ENCODE measurements around the gene ANTKMT. TPM values are rescaled to one million over a fixed set of nuclear protein-coding genes. Genes with fewer than 3 reads are reported as not detected.

ANTKMT gene
- total and polyA plus RNA-seq, 2 donors (not counting 1 experiment from before 2014, with no cell fraction given): 4.5 to 31.5 TPM

GRCh38 chr16:710500-711075 lies 10.4 kb upstream of the ANTKMT start:
- Histone ChIP-seq H3K27ac (ENCODE audit: insufficient read depth, low read length) (no peak overlapping the region), H3K4me1 (ENCODE audit: control insufficient read depth, extremely low read depth, insufficient read depth, low read length) (peaks cover 11% of the 10 kb centered on the region), H3K4me2 (ENCODE audit: extremely low read depth, insufficient read depth, low read length) (no peak overlapping the region), H3K4me3 (replicated peaks in 1 of 4; ENCODE audit: control extremely low read depth in 1 of 4, insufficient read depth in 1 of 4, low read depth in 3 of 4, low read length in 4 of 4) (no peak overlapping the region), H3K9ac (ENCODE audit: insufficient read depth, low read length) (no peak overlapping the region), H2AFZ (ENCODE audit: low read length) (no peak overlapping the region), H3K79me2 (ENCODE audit: control insufficient read depth, insufficient read depth, low read length) (no peaks in the 10 kb centered on the region), H4K20me1 (ENCODE audit: control insufficient read depth, extremely low read depth, insufficient read depth, low read length) (no peaks in the 10 kb centered on the region), H3K9me3 (ENCODE audit: control insufficient read depth, insufficient read depth, low read depth, low read length) (no peaks in the 10 kb centered on the region), H3K27me3 (ENCODE audit: control insufficient read depth, insufficient read depth, low read length) (peaks cover 17% of the 10 kb centered on the region), H3K36me3 (ENCODE audit: control insufficient read depth, insufficient read depth, low read length) (no peaks in the 10 kb centered on the region)
- TF ChIP-seq EZH2 (IDR thresholded peaks at IDR 0.05; ENCODE audit: low read length, missing control alignments) (no peak), CTCF (conservative IDR thresholded peaks at IDR 0.05 in 1 of 2, IDR thresholded peaks at IDR 0.05 in 1 of 2; ENCODE audit: low read depth in 1 of 2, low read length in 2 of 2) (no peak)
- no peak for DNase-seq (ENCODE audit: low read depth in 2 of 2)

DNA sequence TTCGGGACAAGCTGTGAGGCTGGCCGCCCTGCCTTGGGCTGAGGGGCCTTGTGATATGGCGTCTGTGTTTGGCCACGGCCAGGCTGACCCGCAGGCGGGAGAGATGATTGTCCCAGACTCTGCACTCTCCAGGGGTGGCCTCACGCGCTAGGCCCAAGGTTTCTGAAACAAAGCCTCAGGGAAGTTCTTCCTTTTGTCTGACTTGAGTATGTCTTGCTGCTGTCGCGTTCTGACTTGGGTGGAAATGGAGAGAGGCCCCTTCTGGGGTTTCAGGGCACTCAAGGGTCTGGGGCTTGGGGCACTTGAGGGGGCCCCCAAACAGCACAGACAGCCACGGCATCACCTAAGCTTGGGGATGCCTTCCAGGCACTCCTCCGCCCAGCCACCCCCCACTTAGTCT lies 9.9 kb upstream of the ANTKMT start:
- no peak overlapping the region for H2AFZ ChIP-seq (ENCODE audit: low read length)
- H3K27me3 ChIP-seq (ENCODE audit: control insufficient read depth, insufficient read depth, low read length): peaks cover 17% of the 10 kb centered on the region
- no peak overlapping the region for H3K27ac ChIP-seq (ENCODE audit: insufficient read depth, low read length)
- no peak overlapping the region for H3K9ac ChIP-seq (ENCODE audit: insufficient read depth, low read length)
- H3K4me1 ChIP-seq (ENCODE audit: control insufficient read depth, extremely low read depth, insufficient read depth, low read length): peaks cover 11% of the 10 kb centered on the region
- DNase-seq (ENCODE audit: low read depth in 2 of 2): no peak
- no peak overlapping the region for H3K4me2 ChIP-seq (ENCODE audit: extremely low read depth, insufficient read depth, low read length)
- no peaks in the 10 kb centered on the region for H3K79me2 ChIP-seq (ENCODE audit: control insufficient read depth, insufficient read depth, low read length)
- TF ChIP-seq CTCF (conservative IDR thresholded peaks at IDR 0.05 in 1 of 2, IDR thresholded peaks at IDR 0.05 in 1 of 2; ENCODE audit: low read depth in 1 of 2, low read length in 2 of 2): no peak
- TF ChIP-seq EZH2 (IDR thresholded peaks at IDR 0.05; ENCODE audit: low read length, missing control alignments): no peak
- H3K9me3 ChIP-seq (ENCODE audit: control insufficient read depth, insufficient read depth, low read depth, low read length): no peaks in the 10 kb centered on the region
- H4K20me1 ChIP-seq (ENCODE audit: control insufficient read depth, extremely low read depth, insufficient read depth, low read length): no peaks in the 10 kb centered on the region
- H3K4me3 ChIP-seq (replicated peaks in 1 of 4; ENCODE audit: control extremely low read depth in 1 of 4, insufficient read depth in 1 of 4, low read depth in 3 of 4, low read length in 4 of 4): no peak overlapping the region
- no peaks in the 10 kb centered on the region for H3K36me3 ChIP-seq (ENCODE audit: control insufficient read depth, insufficient read depth, low read length)

GRCh38 chr16:711548-712320 lies 9.2 kb upstream of the ANTKMT start:
- H3K27ac ChIP-seq (ENCODE audit: insufficient read depth, low read length): no peak overlapping the region

More at GRCh38 chr16:711548-712320, 9.2 kb upstream of the ANTKMT start:
- Histone ChIP-seq H3K4me3 (replicated peaks in 1 of 4; ENCODE audit: control extremely low read depth in 1 of 4, insufficient read depth in 1 of 4, low read depth in 3 of 4, low read length in 4 of 4) (no peak overlapping the region), H3K9ac (ENCODE audit: insufficient read depth, low read length) (no peak overlapping the region), H3K4me2 (ENCODE audit: extremely low read depth, insufficient read depth, low read length) (no peak overlapping the region), H4K20me1 (ENCODE audit: control insufficient read depth, extremely low read depth, insufficient read depth, low read length) (no peaks in the 10 kb centered on the region), H3K36me3 (ENCODE audit: control insufficient read depth, insufficient read depth, low read length) (no peaks in the 10 kb centered on the region), H2AFZ (ENCODE audit: low read length) (no peak overlapping the region), H3K79me2 (ENCODE audit: control insufficient read depth, insufficient read depth, low read length) (no peaks in the 10 kb centered on the region), H3K27me3 (ENCODE audit: control insufficient read depth, insufficient read depth, low read length) (peaks cover 12% of the 10 kb centered on the region), H3K4me1 (ENCODE audit: control insufficient read depth, extremely low read depth, insufficient read depth, low read length) (peaks cover 13% of the 10 kb centered on the region), H3K9me3 (ENCODE audit: control insufficient read depth, insufficient read depth, low read depth, low read length) (no peaks in the 10 kb centered on the region)
- TF ChIP-seq CTCF (conservative IDR thresholded peaks at IDR 0.05 in 1 of 2, IDR thresholded peaks at IDR 0.05 in 1 of 2; ENCODE audit: low read depth in 1 of 2, low read length in 2 of 2) (peak; percentile 78 to 82), EZH2 (IDR thresholded peaks at IDR 0.05; ENCODE audit: low read length, missing control alignments) (no peak)
- DNase-seq (ENCODE audit: low read depth in 2 of 2): peak; percentile 44 to 53

All from fibroblast of lung (primary cell).